ENCODE results near the gene TRIM36. TPM values are rescaled to one million over a fixed set of nuclear protein-coding genes. Genes with fewer than 3 reads are reported as not detected.

TRIM36 gene
- polyA plus RNA-seq, 1 donor: 2.6 TPM

DNA sequence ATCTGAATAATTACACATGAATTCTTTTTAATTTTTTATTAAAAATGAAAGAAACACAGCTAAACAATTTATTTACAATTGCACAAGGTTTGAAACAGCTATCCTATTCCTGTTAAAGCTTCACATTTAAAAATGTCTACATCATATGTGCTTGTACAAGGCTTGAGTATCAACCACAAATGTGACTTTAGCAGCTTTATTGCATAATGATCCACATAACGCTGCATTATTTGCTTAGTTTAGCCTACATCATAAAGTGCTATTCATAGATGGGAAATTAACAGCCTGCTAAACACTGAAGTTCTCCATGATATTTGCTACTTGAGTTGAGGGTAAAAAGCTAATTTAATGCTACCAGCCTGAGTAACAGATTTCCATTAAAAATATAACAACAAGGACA is 45.0 kb downstream of the TRIM36 start:
- WGBS (ENCODE audit: insufficient coverage, low lambda C conversion rate): no CpG with 5 or more reads among the region's 1 CpG
- H3K4me3 ChIP-seq (ENCODE audit: low read length): no peak overlapping the region
- no peak overlapping the region for H3K27ac ChIP-seq (ENCODE audit: low read length)
- DNase-seq: no peak
- no peaks in the 10 kb centered on the region for H3K36me3 ChIP-seq (ENCODE audit: control insufficient read depth, insufficient read depth, low read length)
- H3K9me3 ChIP-seq (ENCODE audit: control insufficient read depth, low read depth, low read length): no peaks in the 10 kb centered on the region
- H3K27me3 ChIP-seq (ENCODE audit: control insufficient read depth, insufficient read depth, low read length): no peaks in the 10 kb centered on the region
- no peaks in the 10 kb centered on the region for H3K4me1 ChIP-seq (ENCODE audit: control insufficient read depth, insufficient read depth, low read length)

- no peaks in the 10 kb centered on the region for H3K9me3 ChIP-seq (ENCODE audit: control insufficient read depth, low read depth, low read length)
- no peak overlapping the region for H3K4me3 ChIP-seq (ENCODE audit: low read length)
- no peaks in the 10 kb centered on the region for H3K4me1 ChIP-seq (ENCODE audit: control insufficient read depth, insufficient read depth, low read length)
- no peak overlapping the region for H3K27ac ChIP-seq (ENCODE audit: low read length)
- DNase-seq: no peak
- H3K27me3 ChIP-seq (ENCODE audit: control insufficient read depth, insufficient read depth, low read length): no peaks in the 10 kb centered on the region
- H3K36me3 ChIP-seq (ENCODE audit: control insufficient read depth, insufficient read depth, low read length): no peaks in the 10 kb centered on the region
These were observed 53.7 kb downstream of the TRIM36 start for GRCh38 chr5:115116001-115116400.

DNA sequence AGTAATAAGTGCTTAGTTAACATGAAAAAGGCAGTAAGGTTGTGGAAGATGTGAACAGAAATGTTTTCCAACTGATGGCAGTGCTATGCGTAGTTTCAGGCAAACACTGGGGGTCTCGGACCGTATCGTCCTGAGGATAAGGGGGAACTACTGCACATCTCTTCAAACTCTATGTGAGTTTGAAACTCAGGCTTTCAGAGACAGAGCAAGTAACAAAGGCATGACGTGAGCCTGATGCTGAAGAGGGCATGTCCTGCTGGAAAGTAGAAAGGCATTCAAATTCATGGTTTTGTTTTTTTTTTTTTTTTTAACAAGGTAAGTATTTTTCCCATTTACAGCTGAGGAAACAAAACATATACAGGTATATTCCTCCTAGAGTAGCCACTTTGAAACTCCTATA is 59.9 kb downstream of the TRIM36 start:
- 50% methylated on average over 1 of the region's 5 CpGs for whole genome bisulfite sequencing (ENCODE audit: insufficient coverage, low lambda C conversion rate)
- no peaks in the 10 kb centered on the region for H3K9me3 ChIP-seq (ENCODE audit: control insufficient read depth, low read depth, low read length)

GRCh38 chr5:115109356-115109755 is 60.4 kb downstream of the TRIM36 start:
- H3K27ac ChIP-seq (ENCODE audit: low read length): no peak overlapping the region
- no peaks in the 10 kb centered on the region for H3K36me3 ChIP-seq (ENCODE audit: control insufficient read depth, insufficient read depth, low read length)
- H3K27me3 ChIP-seq (ENCODE audit: control insufficient read depth, insufficient read depth, low read length): no peaks in the 10 kb centered on the region
- no peak for DNase-seq
- no peaks in the 10 kb centered on the region for H3K9me3 ChIP-seq (ENCODE audit: control insufficient read depth, low read depth, low read length)
- H3K4me1 ChIP-seq (ENCODE audit: control insufficient read depth, insufficient read depth, low read length): no peaks in the 10 kb centered on the region
- 82% methylated on average over 4 of the region's 5 CpGs for WGBS (ENCODE audit: insufficient coverage, low lambda C conversion rate)
- H3K4me3 ChIP-seq (ENCODE audit: low read length): no peak overlapping the region

More for the DNA sequence above, 59.9 kb downstream of the TRIM36 start:
- Histone ChIP-seq H3K4me3 (ENCODE audit: low read length) (no peak overlapping the region), H3K27ac (ENCODE audit: low read length) (no peak overlapping the region), H3K27me3 (ENCODE audit: control insufficient read depth, insufficient read depth, low read length) (no peaks in the 10 kb centered on the region), H3K36me3 (ENCODE audit: control insufficient read depth, insufficient read depth, low read length) (no peaks in the 10 kb centered on the region), H3K4me1 (ENCODE audit: control insufficient read depth, insufficient read depth, low read length) (no peaks in the 10 kb centered on the region)
- no peak for DNase-seq

DNA sequence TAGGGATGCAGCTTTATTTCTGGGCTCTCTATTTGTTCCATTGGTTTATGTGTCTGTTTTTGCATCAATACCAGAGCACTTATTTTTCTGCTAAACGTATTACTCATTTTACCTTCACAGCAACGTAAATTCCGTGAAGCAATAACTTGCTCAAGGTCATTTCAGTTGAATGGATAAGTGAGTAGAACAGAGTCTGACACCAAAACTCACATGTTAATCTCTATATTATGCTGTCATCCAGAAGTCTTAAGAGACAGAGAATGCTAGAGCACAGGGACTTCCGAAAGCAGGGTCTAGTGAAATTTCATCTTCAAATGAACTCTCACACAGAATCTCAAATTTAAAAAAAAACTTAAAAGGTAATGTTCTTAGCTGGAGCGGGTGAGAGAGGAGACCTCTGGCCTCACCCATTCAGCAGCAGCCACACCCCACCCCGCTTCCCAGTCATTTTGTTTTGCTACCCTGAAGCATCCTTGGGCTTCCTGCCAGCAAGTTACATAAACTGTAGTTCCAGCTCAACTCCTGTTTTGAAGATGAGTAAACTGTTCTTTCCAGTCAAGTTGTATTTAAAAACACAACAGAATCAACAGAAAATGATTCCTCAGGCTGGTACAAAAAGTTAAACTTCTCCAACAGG is 69.3 kb downstream of the TRIM36 start:
- no CpG with 5 or more reads among the region's 6 CpGs for WGBS (ENCODE audit: insufficient coverage, low lambda C conversion rate)
- H3K27me3 ChIP-seq (ENCODE audit: control insufficient read depth, insufficient read depth, low read length): no peaks in the 10 kb centered on the region
- no peaks in the 10 kb centered on the region for H3K9me3 ChIP-seq (ENCODE audit: control insufficient read depth, low read depth, low read length)
- no peaks in the 10 kb centered on the region for H3K4me1 ChIP-seq (ENCODE audit: control insufficient read depth, insufficient read depth, low read length)
- no peak for DNase-seq
- H3K27ac ChIP-seq (ENCODE audit: low read length): no peak overlapping the region
- H3K36me3 ChIP-seq (ENCODE audit: control insufficient read depth, insufficient read depth, low read length): no peaks in the 10 kb centered on the region
- H3K4me3 ChIP-seq (ENCODE audit: low read length): no peak overlapping the region

DNA sequence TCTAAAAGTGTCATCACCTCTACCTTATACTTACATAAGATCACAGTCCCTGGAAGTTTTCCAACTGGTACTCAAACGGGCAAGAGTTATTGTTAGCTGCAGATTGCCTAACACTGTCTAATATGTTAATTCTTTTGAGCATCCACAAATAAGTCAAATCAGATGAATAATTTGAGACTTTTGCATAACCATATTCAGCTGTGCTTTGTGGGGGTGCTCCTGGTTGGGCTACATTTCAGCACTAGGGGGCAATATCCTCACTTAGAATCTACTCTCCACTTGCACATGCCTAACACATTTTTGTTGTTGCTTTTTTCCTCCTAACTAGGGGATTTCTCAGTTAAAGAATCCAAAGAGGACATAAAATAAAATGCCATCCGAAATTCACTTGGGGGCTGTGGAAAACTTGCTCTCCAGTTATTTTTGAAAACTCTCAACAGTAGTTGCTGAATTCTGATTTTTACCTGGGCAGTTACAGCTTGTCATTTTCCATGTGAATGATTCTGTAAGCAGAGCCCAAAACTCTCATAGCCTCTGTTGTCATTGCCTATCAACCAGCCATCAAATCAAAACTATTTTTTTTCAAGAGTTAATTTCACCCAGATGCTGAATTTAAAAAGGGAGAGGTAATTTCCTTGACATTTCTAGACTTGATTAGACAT is 71.5 kb downstream of the TRIM36 start:
- H3K36me3 ChIP-seq (ENCODE audit: control insufficient read depth, insufficient read depth, low read length): no peaks in the 10 kb centered on the region
- H3K4me3 ChIP-seq (ENCODE audit: low read length): no peak overlapping the region
- WGBS (ENCODE audit: insufficient coverage, low lambda C conversion rate): 0% methylated on average over 1 of the region's 2 CpGs
- H3K27ac ChIP-seq (ENCODE audit: low read length): no peak overlapping the region
- peak; percentile 7 to 35 for DNase-seq
- H3K4me1 ChIP-seq (ENCODE audit: control insufficient read depth, insufficient read depth, low read length): no peaks in the 10 kb centered on the region
- no peaks in the 10 kb centered on the region for H3K27me3 ChIP-seq (ENCODE audit: control insufficient read depth, insufficient read depth, low read length)
- no peaks in the 10 kb centered on the region for H3K9me3 ChIP-seq (ENCODE audit: control insufficient read depth, low read depth, low read length)

DNA sequence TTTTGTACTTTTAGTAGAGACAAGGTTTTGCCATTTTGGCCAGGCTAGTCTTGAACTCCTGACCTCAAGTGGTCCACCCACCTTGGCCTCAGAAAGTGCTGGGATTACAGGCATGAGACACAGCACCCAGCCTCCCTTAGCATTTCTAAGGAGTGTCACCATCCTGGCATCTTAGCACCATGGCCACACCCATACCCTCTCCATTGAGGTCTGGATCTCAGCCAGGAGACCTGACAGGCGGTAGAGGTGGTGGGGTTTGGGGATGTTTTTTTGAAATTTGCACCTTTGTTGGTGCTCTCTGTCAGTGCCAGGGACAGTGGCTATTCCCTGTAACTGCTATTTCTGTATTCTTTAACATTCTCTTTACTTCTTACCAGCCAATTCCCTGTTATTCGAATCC is 72.5 kb downstream of the TRIM36 start:
- H3K36me3 ChIP-seq (ENCODE audit: control insufficient read depth, insufficient read depth, low read length): no peaks in the 10 kb centered on the region
- no peak for DNase-seq
- 100% methylated on average over 1 of the region's 2 CpGs for WGBS (ENCODE audit: insufficient coverage, low lambda C conversion rate)
- H3K27ac ChIP-seq (ENCODE audit: low read length): no peak overlapping the region
- no peaks in the 10 kb centered on the region for H3K9me3 ChIP-seq (ENCODE audit: control insufficient read depth, low read depth, low read length)
- no peaks in the 10 kb centered on the region for H3K27me3 ChIP-seq (ENCODE audit: control insufficient read depth, insufficient read depth, low read length)
- no peaks in the 10 kb centered on the region for H3K4me1 ChIP-seq (ENCODE audit: control insufficient read depth, insufficient read depth, low read length)
- no peak overlapping the region for H3K4me3 ChIP-seq (ENCODE audit: low read length)

GRCh38 chr5:115096034-115096769 is 73.5 kb downstream of the TRIM36 start:
- Histone ChIP-seq H3K36me3 (ENCODE audit: control insufficient read depth, insufficient read depth, low read length) (no peaks in the 10 kb centered on the region), H3K9me3 (ENCODE audit: control insufficient read depth, low read depth, low read length) (no peaks in the 10 kb centered on the region), H3K27ac (ENCODE audit: low read length) (no peak overlapping the region), H3K4me1 (ENCODE audit: control insufficient read depth, insufficient read depth, low read length) (no peaks in the 10 kb centered on the region), H3K4me3 (ENCODE audit: low read length) (no peak overlapping the region), H3K27me3 (ENCODE audit: control insufficient read depth, insufficient read depth, low read length) (peaks cover 2% of the 10 kb centered on the region)
- WGBS (ENCODE audit: insufficient coverage, low lambda C conversion rate): no CpG with 5 or more reads among the region's 7 CpGs
- DNase-seq: no peak

- no CpG with 5 or more reads among the region's 3 CpGs for WGBS (ENCODE audit: insufficient coverage, low lambda C conversion rate)
- H3K4me3 ChIP-seq (ENCODE audit: low read length): no peak overlapping the region
- no peaks in the 10 kb centered on the region for H3K4me1 ChIP-seq (ENCODE audit: control insufficient read depth, insufficient read depth, low read length)
- no peak overlapping the region for H3K27ac ChIP-seq (ENCODE audit: low read length)
- no peaks in the 10 kb centered on the region for H3K36me3 ChIP-seq (ENCODE audit: control insufficient read depth, insufficient read depth, low read length)
- no peak for DNase-seq
- H3K9me3 ChIP-seq (ENCODE audit: control insufficient read depth, low read depth, low read length): no peaks in the 10 kb centered on the region
- peaks cover 10% of the 10 kb centered on the region for H3K27me3 ChIP-seq (ENCODE audit: control insufficient read depth, insufficient read depth, low read length)
These were observed 81.8 kb downstream of the TRIM36 start for GRCh38 chr5:115087951-115088350.

DNA sequence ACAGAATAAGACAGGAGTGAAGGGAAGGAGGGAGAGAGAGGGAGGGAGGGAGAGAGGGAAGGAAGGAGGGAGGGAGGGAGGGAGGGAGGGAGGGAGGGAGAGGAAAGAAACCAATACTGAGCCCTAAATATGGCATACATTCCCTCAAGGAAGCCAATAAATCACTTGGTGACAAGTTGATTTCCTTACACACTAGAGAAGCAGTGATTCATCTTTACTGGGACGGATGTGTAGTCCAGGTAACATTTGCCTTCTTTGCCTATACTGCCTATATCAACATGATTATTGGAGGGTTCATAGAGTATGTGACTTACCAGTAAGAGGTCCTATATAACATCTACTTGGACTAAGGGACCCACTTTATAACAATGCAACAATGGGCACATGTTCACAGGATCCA is 83.2 kb downstream of the TRIM36 start:
- no peak overlapping the region for H3K27ac ChIP-seq (ENCODE audit: low read length)
- no peaks in the 10 kb centered on the region for H3K36me3 ChIP-seq (ENCODE audit: control insufficient read depth, insufficient read depth, low read length)
- H3K9me3 ChIP-seq (ENCODE audit: control insufficient read depth, low read depth, low read length): no peaks in the 10 kb centered on the region
- H3K27me3 ChIP-seq (ENCODE audit: control insufficient read depth, insufficient read depth, low read length): peaks cover 10% of the 10 kb centered on the region
- no CpG with 5 or more reads among the region's 1 CpG for WGBS (ENCODE audit: insufficient coverage, low lambda C conversion rate)
- no peak for DNase-seq
- H3K4me1 ChIP-seq (ENCODE audit: control insufficient read depth, insufficient read depth, low read length): no peaks in the 10 kb centered on the region
- no peak overlapping the region for H3K4me3 ChIP-seq (ENCODE audit: low read length)

Data from large intestine (tissue), 3 donors.